B cell (primary cell): ENCODE measurements around the gene GTF3C6. TPM values are rescaled to one million over a fixed set of nuclear protein-coding genes. Genes with fewer than 3 reads are reported as not detected.

Experiments used
- ATAC-seq: fragments of 200-7000 bp; cut with Tn5 transposase; one replicate; pipeline ENCODE4 v1.10.0; 2021; ENCODE audit warnings: low read depth, mild to moderate bottlenecking, moderate number of reproducible peaks, moderate library complexity
- CTCF ChIA-PET: fragments of 350-600 bp; sonication (Branson Sonifier 250); formaldehyde crosslinking; loops from one replicate; lab custom pipeline; 2021; ENCODE audit warnings: antibody characterized with exemption, inconsistent platforms; lab: Charles Lee
- POLR2A ChIA-PET: fragments of 350-600 bp; sonication (Branson Sonifier 250); formaldehyde crosslinking; loops from one replicate; lab custom pipeline; 2021; ENCODE audit warnings: antibody characterized with exemption; lab: Charles Lee
- DNase-seq: peaks from one replicate; pipeline ENCODE4 v3.0.0; 2013
- H2AFZ ChIP-seq: 2 replicates; pipeline ENCODE4 v1.6.1; 2012; ENCODE audit warnings: mild to moderate bottlenecking, low read depth, low read length; ENCODE audit not compliant: insufficient read depth, poor library complexity, severe bottlenecking
- H3K27ac ChIP-seq, 2 donors: 1 replicate in 1 of 2; 2 replicates in 1 of 2; pipeline ENCODE4 v1.5.1; 2012 to 2013; ENCODE audit warnings: low read length in 2 of 2, mild to moderate bottlenecking in 2 of 2, moderate library complexity in 1 of 2
- H3K27me3 ChIP-seq, 4 experiments: fragments of 200-600 bp in 1 of 4; sonication (generic) in 1 of 4; replicated peaks in 1 of 4; 1 replicate in 2 of 4; 2 replicates in 2 of 4; pipeline versions ENCODE4 v1.6.1 to v1.7.0; 2013 to 2016; ENCODE audit warnings: low read length in 3 of 4, mild to moderate bottlenecking in 2 of 4, mixed read lengths in 1 of 4, moderate library complexity in 1 of 4; ENCODE audit not compliant: insufficient read depth in 4 of 4, control insufficient read depth in 3 of 4; ENCODE audit errors: control extremely low read depth in 1 of 4
- H3K36me3 ChIP-seq, 2 experiments: replicated peaks in 1 of 2; 1 replicate in 1 of 2; 2 replicates in 1 of 2; pipeline versions ENCODE4 v1.6.1 to v1.7.1; 2013; ENCODE audit warnings: low read length in 1 of 2; ENCODE audit not compliant: insufficient read depth in 2 of 2, control insufficient read depth in 1 of 2; ENCODE audit errors: control extremely low read depth in 1 of 2, extremely low read depth in 1 of 2
- H3K4me1 ChIP-seq, 2 donors: fragments of 200-600 bp in 1 of 2; sonication (generic) in 1 of 2; 1 replicate in 1 of 2; 2 replicates in 1 of 2; pipeline versions ENCODE4 v1.5.1 to v1.6.1; 2013 to 2017; ENCODE audit warnings: low read length in 2 of 2; ENCODE audit not compliant: control insufficient read depth in 2 of 2, insufficient read depth in 2 of 2
- H3K4me2 ChIP-seq: replicated peaks from 2 replicates; pipeline ENCODE3; 2012; ENCODE audit warnings: mild to moderate bottlenecking, low read depth, low read length; ENCODE audit not compliant: poor library complexity, severe bottlenecking
- H3K4me3 ChIP-seq, 5 experiments: fragments of 200-600 bp in 1 of 5; sonication (generic) in 1 of 5; 1 replicate in 3 of 5; 2 replicates in 2 of 5; pipeline versions ENCODE4 v1.5.1 to v1.7.0; 2011 to 2016; ENCODE audit warnings: low read length in 4 of 5, mild to moderate bottlenecking in 4 of 5, low read depth in 2 of 5, control low read depth in 1 of 5, moderate library complexity in 1 of 5; ENCODE audit not compliant: insufficient read depth in 1 of 5; ENCODE audit errors: control extremely low read depth in 1 of 5, extremely low read depth in 1 of 5
- H3K79me2 ChIP-seq: fragments of 200-600 bp; sonication (generic); one replicate; pipeline ENCODE4 v1.6.0; 2016; ENCODE audit warnings: low read length; ENCODE audit not compliant: control insufficient read depth, insufficient read depth
- H3K9ac ChIP-seq: fragments of 200-600 bp; sonication (generic); 2 replicates; pipeline ENCODE4 v1.6.1; 2017; ENCODE audit warnings: mild to moderate bottlenecking, low read length, moderate library complexity
- H3K9me3 ChIP-seq, 3 donors: one replicate each; pipeline versions ENCODE4 v1.6.1 to v1.7.1; 2013; ENCODE audit warnings: low read length in 2 of 3; ENCODE audit not compliant: control insufficient read depth in 2 of 3, insufficient read depth in 1 of 3; ENCODE audit errors: control extremely low read depth in 1 of 3
- H4K20me1 ChIP-seq: 2 replicates; pipeline ENCODE4 v1.6.0; 2012; ENCODE audit warnings: mild to moderate bottlenecking, low read length; ENCODE audit not compliant: insufficient read depth, control insufficient read depth, poor library complexity, severe bottlenecking
- H3K27ac Mint-ChIP-seq: one replicate; pipeline ENCODE4 v1.8.0; 2021; ENCODE audit warnings: mixed read lengths
- H3K27me3 Mint-ChIP-seq: one replicate; pipeline ENCODE4 v1.8.0; 2021; ENCODE audit warnings: mixed read lengths
- H3K4me1 Mint-ChIP-seq: one replicate; pipeline ENCODE4 v1.8.0; 2021; ENCODE audit warnings: mixed read lengths
- H3K4me3 Mint-ChIP-seq: one replicate; pipeline ENCODE4 v1.8.0; 2021; ENCODE audit warnings: mixed read lengths
- H3K9me3 Mint-ChIP-seq: one replicate; pipeline ENCODE4 v1.8.0; 2022; ENCODE audit warnings: mixed read lengths; ENCODE audit not compliant: insufficient read depth
- EZH2 ChIP-seq: IDR thresholded peaks from 2 replicates; pipeline ENCODE4 v1.6.1; 2012; ENCODE audit warnings: borderline replicate concordance, low read depth, mild to moderate bottlenecking, moderate library complexity, low read length; ENCODE audit not compliant: insufficient read depth, poor library complexity, severe bottlenecking
- WGBS: methylation state at CpG from one replicate; pipeline ENCODE4 v1.1.5; 2013; ENCODE audit warnings: missing lambda C conversion rate; ENCODE audit not compliant: insufficient coverage; 5-methylcytosine and 5-hydroxymethylcytosine counted together
- intact Hi-C: fragments of 100-400 bp; cut with micrococcal nuclease; formaldehyde crosslinking; loops from one replicate; pipeline ENCODE4 v1.10.0; 2022
- polyA plus RNA-seq: library from polyadenylated mRNA; depleted of rRNA; stranded (reverse); fragments of >200 nt; gene quantifications from 2 replicates; pipeline ENCODE4 v1.2.3, GENCODE V29; 2012
- total RNA-seq, 2 donors: library from RNA; stranded (reverse); fragments of 120-200 nt in 1 of 2; gene quantifications; 1 replicate in 1 of 2; 2 replicates in 1 of 2; pipeline versions ENCODE4 v1.2.3 to v1.2.4, GENCODE V29; 2013 to 2022
- TF ChIP-seq, protein P1 (sequence below): fragments of 200-600 bp; IDR thresholded peaks from one replicate; pipeline ENCODE4 v1.8.0; 2022; ENCODE audit warnings: antibody characterized with exemption, mild to moderate bottlenecking

The GTF3C6 gene
- total and polyA plus RNA-seq, 2 donors (not counting 1 experiment from before 2014, with no cell fraction given) = 5.1 to 36.4 TPM

DNA sequence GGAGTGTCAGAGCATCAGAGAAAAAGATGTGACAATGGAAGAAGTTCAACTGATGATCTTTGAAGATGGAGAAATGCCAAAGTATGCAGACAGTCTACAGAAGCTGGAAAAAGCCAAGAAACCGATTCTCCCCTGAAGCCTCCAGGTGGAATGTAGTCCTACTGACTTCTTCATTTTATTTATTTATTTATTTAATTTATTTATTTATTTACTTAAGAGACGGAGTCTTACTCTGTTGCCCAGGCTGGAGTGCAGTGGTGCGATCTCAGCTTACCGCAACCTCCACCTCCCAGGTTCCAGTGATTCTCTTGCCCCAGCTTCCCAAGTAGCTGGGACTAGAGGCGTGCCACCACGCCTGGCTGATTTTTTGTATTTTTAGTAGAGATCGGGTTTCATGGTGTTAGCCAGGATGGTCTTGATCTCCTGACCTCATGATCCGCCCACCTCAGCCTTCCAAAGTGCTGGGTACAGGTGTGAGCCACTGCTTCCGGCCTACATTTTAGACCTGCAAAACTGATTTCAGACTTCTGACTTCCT is 21.1 kb downstream of the GTF3C6 start:
- 92% methylated on average over 2 of the region's 9 CpGs for WGBS
- Histone ChIP-seq H4K20me1 (no peaks in the 10 kb centered on the region), H3K9me3 (peaks cover 0 to 3% (median 0%) of the 10 kb centered on the region in 3 donors), H3K4me3 (no peak overlapping the region), H3K36me3 (no peaks in the 10 kb centered on the region), H2AFZ (no peak overlapping the region), H3K9ac (no peak overlapping the region), H3K79me2 (peaks cover 53% of the 10 kb centered on the region), H3K4me1 (peaks cover 13 to 18% of the 10 kb centered on the region in 2 donors), H3K27ac (no peak overlapping the region), H3K27me3 (no peaks in the 10 kb centered on the region), H3K4me2 (no peak overlapping the region)
- TF ChIP-seq EZH2 = no peak
- TF ChIP-seq, protein P1, sequence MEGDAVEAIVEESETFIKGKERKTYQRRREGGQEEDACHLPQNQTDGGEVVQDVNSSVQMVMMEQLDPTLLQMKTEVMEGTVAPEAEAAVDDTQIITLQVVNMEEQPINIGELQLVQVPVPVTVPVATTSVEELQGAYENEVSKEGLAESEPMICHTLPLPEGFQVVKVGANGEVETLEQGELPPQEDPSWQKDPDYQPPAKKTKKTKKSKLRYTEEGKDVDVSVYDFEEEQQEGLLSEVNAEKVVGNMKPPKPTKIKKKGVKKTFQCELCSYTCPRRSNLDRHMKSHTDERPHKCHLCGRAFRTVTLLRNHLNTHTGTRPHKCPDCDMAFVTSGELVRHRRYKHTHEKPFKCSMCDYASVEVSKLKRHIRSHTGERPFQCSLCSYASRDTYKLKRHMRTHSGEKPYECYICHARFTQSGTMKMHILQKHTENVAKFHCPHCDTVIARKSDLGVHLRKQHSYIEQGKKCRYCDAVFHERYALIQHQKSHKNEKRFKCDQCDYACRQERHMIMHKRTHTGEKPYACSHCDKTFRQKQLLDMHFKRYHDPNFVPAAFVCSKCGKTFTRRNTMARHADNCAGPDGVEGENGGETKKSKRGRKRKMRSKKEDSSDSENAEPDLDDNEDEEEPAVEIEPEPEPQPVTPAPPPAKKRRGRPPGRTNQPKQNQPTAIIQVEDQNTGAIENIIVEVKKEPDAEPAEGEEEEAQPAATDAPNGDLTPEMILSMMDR = no peak
- POLR2A ChIA-PET = no interaction called here
- DNase-seq = no peak
- H3K9me3 Mint-ChIP-seq = no peaks in the 10 kb centered on the region
- CTCF ChIA-PET = no interaction called here
- no peak overlapping the region for H3K27ac Mint-ChIP-seq
- ATAC-seq = no peak
- intact Hi-C loops = loop anchor here (5.0 to 10.0 kb wide), 3 partner anchors 503 to 1597 kb away; partner anchors contain the start of genes CD164 and REV3L
- H3K4me1 Mint-ChIP-seq = peaks cover 32% of the 10 kb centered on the region
- no peaks in the 10 kb centered on the region for H3K27me3 Mint-ChIP-seq
- peak overlapping the region; percentile 24 for H3K4me3 Mint-ChIP-seq

DNA sequence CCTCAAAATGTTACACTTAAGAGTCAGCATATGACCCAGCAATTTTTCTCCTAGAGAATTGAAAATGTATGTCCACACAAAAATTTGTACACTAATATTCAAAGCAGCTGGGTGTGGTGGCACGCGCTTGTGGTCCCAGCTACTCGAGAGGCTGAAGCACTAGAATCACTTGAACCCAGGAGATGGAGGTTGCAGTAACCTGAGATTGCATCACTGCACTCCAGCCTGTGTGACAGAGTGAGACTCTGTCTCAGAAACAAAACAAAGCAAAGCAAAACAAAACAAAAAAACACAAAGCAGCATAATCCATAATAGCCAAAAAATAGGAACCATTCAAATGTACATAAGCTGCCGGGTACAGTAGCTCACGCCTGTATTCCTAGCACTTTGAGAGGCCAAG is 21.7 kb downstream of the GTF3C6 start:
- 89% methylated on average over 3 of the region's 5 CpGs for WGBS
- Histone ChIP-seq H2AFZ (no peak overlapping the region), H3K27me3 (no peaks in the 10 kb centered on the region), H3K9ac (no peak overlapping the region), H3K27ac (no peak overlapping the region), H4K20me1 (no peaks in the 10 kb centered on the region), H3K36me3 (peaks cover 0 to 3% of the 10 kb centered on the region in 2 experiments), H3K4me2 (no peak overlapping the region), H3K4me1 (peaks cover 13 to 18% of the 10 kb centered on the region in 2 donors), H3K9me3 (peaks cover 0 to 3% (median 0%) of the 10 kb centered on the region in 3 donors), H3K79me2 (peaks cover 55% of the 10 kb centered on the region), H3K4me3 (no peak overlapping the region)
- Mint-ChIP-seq H3K4me1 (peaks cover 32% of the 10 kb centered on the region), H3K4me3 (peak overlapping the region; percentile 98), H3K9me3 (no peaks in the 10 kb centered on the region), H3K27ac (peak overlapping the region; percentile 61), H3K27me3 (no peaks in the 10 kb centered on the region)
- intact Hi-C loops = loop anchor here (5.0 to 10.0 kb wide), 3 partner anchors 502 to 1598 kb away; partner anchors contain the start of genes CD164 and REV3L
- ChIA-PET POLR2A (no interaction called here), CTCF (no interaction called here)
- TF ChIP-seq EZH2 = no peak
- TF ChIP-seq, protein P1 = no peak
- no peak for ATAC-seq
- DNase-seq = no peak
